T-helper 2 cell treated with Interferon-gamma antibody and Interleukin-4, amounts not matched to agents 5 μg/mL and 100 μg/mL, for 36 hours (primary cell): ENCODE data around the gene GPR180.
A peak's percentile ranks its signal among the peaks of the same experiment; 100 is the strongest.

ENCODE experiments used
- DNase-seq: peaks from one replicate; pipeline ENCODE4 v3.0.0; 2021; ENCODE audit warnings: low spot score
- H3K27ac Mint-ChIP-seq: one replicate; pipeline ENCODE4 v1.8.0; 2021; ENCODE audit warnings: mild to moderate bottlenecking, mixed read lengths
- H3K27me3 Mint-ChIP-seq: one replicate; pipeline ENCODE4 v1.8.0; 2021; ENCODE audit warnings: low read depth, mixed read lengths
- H3K36me3 Mint-ChIP-seq: one replicate; pipeline ENCODE4 v1.8.0; 2021; ENCODE audit warnings: low read depth, mixed read lengths
- H3K4me1 Mint-ChIP-seq: one replicate; pipeline ENCODE4 v1.8.0; 2021; ENCODE audit warnings: low read depth, mixed read lengths
- H3K4me3 Mint-ChIP-seq: one replicate; pipeline ENCODE4 v1.8.0; 2022; ENCODE audit warnings: mild to moderate bottlenecking, moderate library complexity, mixed read lengths
- H3K9me3 Mint-ChIP-seq: one replicate; pipeline ENCODE4 v1.8.0; 2021; ENCODE audit warnings: mixed read lengths

The GPR180 gene

GRCh38 chr13:94601446-94602431 lies at the start of gene GPR180:
GPR180 (plus strand) TSS chr13:94601857; CDS start chr13:94601928, 71 bp downstream.
- Mint-ChIP-seq H3K9me3 (peaks cover 11% of the 10 kb centered on the region), H3K4me3 (peak within 1 kb of the TSS; percentile 84), H3K36me3 (peaks cover 9% of the 10 kb centered on the region), H3K27me3 (no peaks in the 10 kb centered on the region), H3K27ac (peak within 1 kb of the TSS; percentile 70), H3K4me1 (peaks cover 20% of the 10 kb centered on the region)
- peak; percentile 94 for DNase-seq

- Mint-ChIP-seq H3K9me3 (no peaks in the 10 kb centered on the region), H3K4me3 (no peak overlapping the region), H3K36me3 (peaks cover 3% of the 10 kb centered on the region), H3K4me1 (peaks cover 12% of the 10 kb centered on the region), H3K27me3 (peaks cover 18% of the 10 kb centered on the region), H3K27ac (no peak overlapping the region)
- no peak for DNase-seq
Observed at GRCh38 chr13:94552095-94552494, 49.6 kb upstream of the GPR180 start.

DNA sequence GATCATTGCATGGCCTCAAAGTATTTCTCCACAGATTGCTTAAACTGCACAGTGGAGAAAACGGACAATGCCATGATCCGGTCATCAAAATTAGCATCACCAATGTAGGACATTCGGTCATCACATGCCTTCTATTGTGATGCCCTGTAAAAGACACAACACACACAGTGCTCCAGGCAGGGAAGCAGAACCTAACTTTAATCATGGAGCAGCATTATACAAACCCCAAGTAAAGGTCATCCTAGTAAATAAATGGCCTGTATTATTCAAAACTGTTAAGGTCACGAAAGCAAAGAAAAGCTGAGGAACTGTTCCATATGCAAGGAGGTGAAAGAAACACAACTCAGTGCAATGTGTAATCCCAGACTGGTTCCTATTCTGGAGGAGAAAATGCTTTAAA lies 47.9 kb upstream of the GPR180 start:
- Mint-ChIP-seq H3K36me3 (peaks cover 3% of the 10 kb centered on the region), H3K4me3 (no peak overlapping the region), H3K27me3 (peaks cover 18% of the 10 kb centered on the region), H3K9me3 (peaks cover 4% of the 10 kb centered on the region), H3K27ac (no peak overlapping the region), H3K4me1 (peaks cover 12% of the 10 kb centered on the region)
- no peak for DNase-seq

DNA sequence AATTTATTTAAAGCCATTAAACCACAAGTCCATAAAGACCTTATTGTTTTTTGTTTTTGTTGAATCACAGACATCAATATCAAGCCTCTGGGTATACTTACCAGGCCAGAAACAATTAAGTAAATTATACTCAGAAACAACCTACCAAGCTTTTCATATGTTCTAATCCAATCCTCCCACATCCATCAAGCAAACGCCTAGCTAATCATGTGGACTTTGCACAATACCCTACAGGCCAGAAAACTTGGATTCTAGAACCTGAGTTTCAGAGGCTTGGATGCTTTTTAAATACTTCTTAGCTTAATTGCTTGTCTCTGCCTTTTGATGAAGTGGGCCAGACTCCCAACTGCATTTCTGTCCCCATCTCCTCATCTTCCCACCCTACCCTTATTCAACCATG lies 45.6 kb upstream of the GPR180 start:
- H3K27ac Mint-ChIP-seq: no peak overlapping the region
- peaks cover 2% of the 10 kb centered on the region for H3K36me3 Mint-ChIP-seq
- DNase-seq: no peak
- peaks cover 10% of the 10 kb centered on the region for H3K9me3 Mint-ChIP-seq
- H3K4me3 Mint-ChIP-seq: no peak overlapping the region
- peaks cover 19% of the 10 kb centered on the region for H3K4me1 Mint-ChIP-seq
- peaks cover 11% of the 10 kb centered on the region for H3K27me3 Mint-ChIP-seq

GRCh38 chr13:94556621-94557020 lies 45.0 kb upstream of the GPR180 start:
- H3K4me3 Mint-ChIP-seq: no peak overlapping the region
- H3K9me3 Mint-ChIP-seq: peaks cover 10% of the 10 kb centered on the region
- peaks cover 7% of the 10 kb centered on the region for H3K27me3 Mint-ChIP-seq
- H3K36me3 Mint-ChIP-seq: peaks cover 4% of the 10 kb centered on the region
- H3K27ac Mint-ChIP-seq: no peak overlapping the region
- no peak for DNase-seq
- H3K4me1 Mint-ChIP-seq: peaks cover 19% of the 10 kb centered on the region

- no peak for DNase-seq
- peaks cover 10% of the 10 kb centered on the region for H3K9me3 Mint-ChIP-seq
- no peak overlapping the region for H3K27ac Mint-ChIP-seq
- peaks cover 11% of the 10 kb centered on the region for H3K36me3 Mint-ChIP-seq
- H3K4me1 Mint-ChIP-seq: peaks cover 19% of the 10 kb centered on the region
- H3K27me3 Mint-ChIP-seq: peaks cover under 1% of the 10 kb centered on the region
- H3K4me3 Mint-ChIP-seq: no peak overlapping the region
Observed at GRCh38 chr13:94557684-94558235, 43.9 kb upstream of the GPR180 start.

DNA sequence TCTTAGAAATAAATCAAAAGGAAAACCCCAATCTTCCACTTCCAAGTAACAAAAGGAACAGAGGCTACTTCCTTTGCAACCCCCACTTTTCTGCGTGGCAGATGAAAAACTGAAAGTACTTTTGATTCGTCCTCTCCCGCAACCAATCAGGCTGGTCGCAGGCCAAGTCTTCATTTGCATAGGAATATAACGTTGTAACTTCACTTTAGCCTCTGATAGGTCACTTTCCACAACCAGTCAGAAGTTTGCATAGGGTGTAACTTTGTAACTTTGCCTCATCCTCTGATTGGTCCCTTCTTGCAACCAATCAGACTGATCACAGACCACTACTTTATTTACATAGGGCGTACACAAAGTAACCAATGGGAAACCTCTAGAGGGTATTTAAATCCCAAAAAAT lies 42.9 kb upstream of the GPR180 start:
- H3K36me3 Mint-ChIP-seq: peaks cover 15% of the 10 kb centered on the region
- peak overlapping the region; percentile 53 for H3K27ac Mint-ChIP-seq
- peaks cover 19% of the 10 kb centered on the region for H3K4me1 Mint-ChIP-seq
- DNase-seq: peak; percentile 14
- H3K4me3 Mint-ChIP-seq: peak overlapping the region; percentile 56
- no peaks in the 10 kb centered on the region for H3K27me3 Mint-ChIP-seq
- H3K9me3 Mint-ChIP-seq: peaks cover 10% of the 10 kb centered on the region

- Mint-ChIP-seq H3K4me3 (no peak overlapping the region), H3K27me3 (no peaks in the 10 kb centered on the region), H3K4me1 (peaks cover 19% of the 10 kb centered on the region), H3K27ac (no peak overlapping the region), H3K36me3 (peaks cover 15% of the 10 kb centered on the region), H3K9me3 (peaks cover 10% of the 10 kb centered on the region)
- no peak for DNase-seq
Observed at GRCh38 chr13:94559222-94559795, 42.3 kb upstream of the GPR180 start.

- DNase-seq: no peak
- Mint-ChIP-seq H3K4me3 (no peak overlapping the region), H3K27ac (no peak overlapping the region), H3K27me3 (no peaks in the 10 kb centered on the region), H3K9me3 (peaks cover 10% of the 10 kb centered on the region), H3K4me1 (peaks cover 19% of the 10 kb centered on the region), H3K36me3 (peaks cover 15% of the 10 kb centered on the region)
Observed at GRCh38 chr13:94560116-94560515, 41.5 kb upstream of the GPR180 start.

- Mint-ChIP-seq H3K4me3 (no peak overlapping the region), H3K27me3 (no peaks in the 10 kb centered on the region), H3K36me3 (peaks cover 15% of the 10 kb centered on the region), H3K27ac (no peak overlapping the region), H3K9me3 (peaks cover 10% of the 10 kb centered on the region), H3K4me1 (peaks cover 19% of the 10 kb centered on the region)
- no peak for DNase-seq
Observed at GRCh38 chr13:94561126-94561525, 40.5 kb upstream of the GPR180 start.

- Mint-ChIP-seq H3K4me3 (no peak overlapping the region), H3K27ac (no peak overlapping the region), H3K36me3 (peaks cover 44% of the 10 kb centered on the region), H3K9me3 (no peaks in the 10 kb centered on the region), H3K4me1 (no peaks in the 10 kb centered on the region), H3K27me3 (no peaks in the 10 kb centered on the region)
- DNase-seq: no peak
Observed at GRCh38 chr13:94567581-94567980, 34.1 kb upstream of the GPR180 start.

DNA sequence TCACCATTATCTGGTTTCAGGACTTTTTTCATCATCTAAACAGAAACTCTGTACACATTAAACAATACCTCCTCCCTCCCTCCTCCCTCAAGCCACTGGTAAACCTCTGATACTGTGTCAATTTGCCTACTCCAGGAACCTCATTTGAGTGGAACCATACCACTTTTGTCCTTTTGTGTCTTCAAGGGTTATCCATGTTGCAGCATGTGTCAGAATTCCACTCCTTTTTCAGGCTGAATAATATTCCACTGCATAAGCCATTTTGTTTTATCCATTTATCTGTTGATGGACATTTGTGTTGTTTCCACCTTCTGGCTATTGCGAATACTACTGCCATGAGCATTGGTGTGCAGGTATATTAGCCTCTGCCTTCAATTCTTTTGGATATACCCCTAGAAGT lies 33.2 kb upstream of the GPR180 start:
- no peak for DNase-seq
- H3K4me1 Mint-ChIP-seq: no peaks in the 10 kb centered on the region
- peaks cover 48% of the 10 kb centered on the region for H3K36me3 Mint-ChIP-seq
- no peak overlapping the region for H3K4me3 Mint-ChIP-seq
- H3K27ac Mint-ChIP-seq: no peak overlapping the region
- H3K27me3 Mint-ChIP-seq: no peaks in the 10 kb centered on the region
- no peaks in the 10 kb centered on the region for H3K9me3 Mint-ChIP-seq

- Mint-ChIP-seq H3K36me3 (peaks cover 55% of the 10 kb centered on the region), H3K27me3 (no peaks in the 10 kb centered on the region), H3K27ac (no peak overlapping the region), H3K4me1 (no peaks in the 10 kb centered on the region), H3K9me3 (no peaks in the 10 kb centered on the region), H3K4me3 (no peak overlapping the region)
- DNase-seq: no peak
Observed at GRCh38 chr13:94569615-94570014, 32.0 kb upstream of the GPR180 start.

GRCh38 chr13:94579063-94579462 lies 22.6 kb upstream of the GPR180 start:
- H3K27me3 Mint-ChIP-seq: no peaks in the 10 kb centered on the region
- peaks cover 1% of the 10 kb centered on the region for H3K4me1 Mint-ChIP-seq
- no peak overlapping the region for H3K4me3 Mint-ChIP-seq
- no peak for DNase-seq
- H3K9me3 Mint-ChIP-seq: no peaks in the 10 kb centered on the region
- H3K27ac Mint-ChIP-seq: no peak overlapping the region
- peaks cover 52% of the 10 kb centered on the region for H3K36me3 Mint-ChIP-seq
